K562 (cell line): ENCODE results near the gene JAK3. TPM values are rescaled to one million over a fixed set of nuclear protein-coding genes. Genes with fewer than 3 reads are reported as not detected.
A peak's percentile ranks its signal among the peaks of the same experiment; 100 is the strongest.

Experiments used
- BRD9 ChIP-seq: fragments of 450-650 bp; IDR thresholded peaks from 2 replicates; pipeline ENCODE4 v1.6.1; 2018; ENCODE audit warnings: low read depth; ENCODE audit not compliant: partially characterized antibody
- CBX2 ChIP-seq: fragments of 200-600 bp; sonication (generic); IDR thresholded peaks from one replicate; pipeline ENCODE4 v1.6.1; 2012; ENCODE audit warnings: mild to moderate bottlenecking, low read length, inconsistent platforms; ENCODE audit not compliant: insufficient read depth, poor library complexity, severe bottlenecking
- DMBX1 ChIP-seq: fragments of 250-450 bp; sonication (Bioruptor Pico); IDR thresholded peaks from 2 replicates; pipeline ENCODE4 v1.8.0; 2022; ENCODE audit warnings: inconsistent platforms, mild to moderate bottlenecking, moderate library complexity, borderline replicate concordance
- FOXK2 ChIP-seq, 2 experiments: fragments of 450-650 bp; IDR thresholded peaks in 1 of 2; conservative IDR thresholded peaks in 1 of 2; 2 replicates each; pipeline ENCODE4 v1.6.1; 2016; ENCODE audit warnings: low read depth in 2 of 2, mild to moderate bottlenecking in 1 of 2
- FOXO4 ChIP-seq: fragments of 450-650 bp; formaldehyde crosslinking; IDR thresholded peaks from 2 replicates; pipeline ENCODE4 v1.4.0; 2020; ENCODE audit warnings: mild to moderate bottlenecking, moderate library complexity
- GTF2E2 ChIP-seq: fragments of 200-800 bp; sonication (Bioruptor generic); IDR thresholded peaks from 2 replicates; pipeline ENCODE4 v1.6.1; 2016; ENCODE audit warnings: missing genetic modification characterization, missing compliant biosample characterization
- HDAC2 ChIP-seq: fragments of 450-650 bp; IDR thresholded peaks from 2 replicates; pipeline ENCODE4 v1.6.1; 2016; ENCODE audit warnings: mild to moderate bottlenecking
- HDAC6 ChIP-seq: IDR thresholded peaks from 2 replicates; pipeline ENCODE4 v1.6.1; 2012; ENCODE audit warnings: low read depth, mild to moderate bottlenecking, control low read depth, inconsistent platforms, low read length, moderate library complexity
- HLTF ChIP-seq: fragments of 450-650 bp; IDR thresholded peaks from 2 replicates; pipeline ENCODE4 v1.6.1; 2016
- HMGN3 ChIP-seq: IDR thresholded peaks from 2 replicates; pipeline ENCODE4 v1.6.1; 2011; ENCODE audit warnings: borderline replicate concordance, low read depth, mild to moderate bottlenecking, mixed read lengths, low read length; ENCODE audit not compliant: insufficient read length; ENCODE audit errors: extremely low read depth
- NR2C1 ChIP-seq, 2 experiments: fragments of 450-650 bp; IDR thresholded peaks; 2 replicates each; pipeline ENCODE4 v1.6.1; 2017; ENCODE audit warnings: mild to moderate bottlenecking in 2 of 2, antibody characterized with exemption in 1 of 2, inconsistent platforms in 1 of 2, missing compliant biosample characterization in 1 of 2, missing genetic modification characterization in 1 of 2
- NR2C2 ChIP-seq, 2 experiments: fragments of 200-800 bp in 1 of 2; sonication (Bioruptor generic) in 1 of 2; sonication (generic) in 1 of 2; formaldehyde crosslinking in 1 of 2; IDR thresholded peaks; 2 replicates each; pipeline versions ENCODE4 v1.6.1 to v1.8.0; 2016 to 2022; ENCODE audit warnings: mild to moderate bottlenecking in 1 of 2, missing compliant biosample characterization in 1 of 2, missing genetic modification characterization in 1 of 2, missing genetic modification reagents in 1 of 2
- NRF1 ChIP-seq, 2 experiments: fragments of 450-650 bp; IDR thresholded peaks in 1 of 2; conservative IDR thresholded peaks in 1 of 2; 2 replicates each; pipeline ENCODE4 v1.6.1; 2014; ENCODE audit warnings: mild to moderate bottlenecking in 2 of 2
- PHF8 ChIP-seq: fragments of 200-600 bp; sonication (generic); IDR thresholded peaks from 2 replicates; pipeline ENCODE4 v1.6.1; 2012; ENCODE audit warnings: mixed run types, mild to moderate bottlenecking, inconsistent platforms, low read length, moderate library complexity, borderline replicate concordance
- POU5F1 ChIP-seq: fragments of 150-350 bp; IDR thresholded peaks from 2 replicates; pipeline ENCODE4 v1.6.1; 2014; ENCODE audit warnings: borderline replicate concordance, low read length, low read depth, mild to moderate bottlenecking; ENCODE audit not compliant: partially characterized antibody
- RFX1 ChIP-seq: fragments of 450-650 bp; IDR thresholded peaks from 2 replicates; pipeline ENCODE4 v1.6.1; 2016; ENCODE audit warnings: mild to moderate bottlenecking, moderate library complexity
- U2AF2 ChIP-seq: fragments of 200-400 bp; formaldehyde crosslinking; optimal IDR thresholded peaks from 2 replicates; pipeline ENCODE3; 2017; ENCODE audit warnings: low read depth, mild to moderate bottlenecking, low read length
- ZSCAN29 ChIP-seq: fragments of 450-650 bp; IDR thresholded peaks from 2 replicates; pipeline ENCODE4 v1.6.1; 2017
- polyA plus RNA-seq, 8 experiments: library from polyadenylated mRNA; depleted of rRNA in 4 of 8; stranded (reverse) in 5 of 8; unstranded in 3 of 8; fragments of >200 nt; fragmentation: Nextera tagmentation in 2 of 8; fragmentation: Illumina TruSeq in 1 of 8; extraction: Ambion mirVana in 2 of 8; extraction: Trizol in 1 of 8; gene quantifications; 2 replicates each; pipeline versions ENCODE4 v1.2.1 to v1.2.3, GENCODE V29; 2011 to 2014; ENCODE audit warnings: inconsistent platforms in 1 of 8, missing spikeins in 1 of 8
- total RNA-seq, 7 experiments: library from RNA; depleted of rRNA in 6 of 7; stranded (reverse); fragments of >200 nt in 6 of 7; fragmentation: Illumina TruSeq in 2 of 7; extraction: Trizol in 2 of 7; gene quantifications; 2 replicates each; pipeline versions ENCODE4 v1.2.1 to v1.2.3, GENCODE V29; 2011 to 2021; ENCODE audit warnings: low replicate concordance in 1 of 7
- TF ChIP-seq, protein P1 (sequence below), 2 experiments: fragments of 250-450 bp in 1 of 2; fragments of 450-650 bp in 1 of 2; sonication (Bioruptor Pico) in 1 of 2; IDR thresholded peaks; 2 replicates each; pipeline versions ENCODE4 v1.6.1 to v1.8.0; 2016 to 2021; ENCODE audit warnings: mild to moderate bottlenecking in 2 of 2, moderate library complexity in 2 of 2, missing compliant biosample characterization in 1 of 2, missing genetic modification characterization in 1 of 2
- TF ChIP-seq, protein P2 (sequence below): IDR thresholded peaks from 2 replicates; pipeline ENCODE4 v1.6.1; 2011; ENCODE audit warnings: borderline replicate concordance, low read depth, mild to moderate bottlenecking, moderate library complexity, low read length; ENCODE audit not compliant: insufficient read depth, poor library complexity, severe bottlenecking

Gene JAK3
- total and polyA plus RNA-seq, 9 of the 15 experiments (the other 6 are each of a cell fraction or from before 2014, with no cell fraction given), result 0.01 to 0.18 (median 0.07) TPM; not detected in 1

- TF ChIP-seq CBX2, result no peak
- peak; percentile 46 for TF ChIP-seq POU5F1
- TF ChIP-seq U2AF2, result no peak
- TF ChIP-seq NRF1 (conservative IDR thresholded peaks at IDR 0.05 in 1 of 2, IDR thresholded peaks at IDR 0.05 in 1 of 2), result peak; percentile 91 to 93
- TF ChIP-seq HDAC2, result 0 out of 2 replicates have a peak, but pooled peaks have one; percentile 67
- TF ChIP-seq HMGN3, result peak; percentile 91
- TF ChIP-seq, protein P1, sequence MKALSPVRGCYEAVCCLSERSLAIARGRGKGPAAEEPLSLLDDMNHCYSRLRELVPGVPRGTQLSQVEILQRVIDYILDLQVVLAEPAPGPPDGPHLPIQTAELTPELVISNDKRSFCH (CRISPR knock-in tag; IDR thresholded peaks at IDR 0.05), result no peak
- TF ChIP-seq, protein P1 (tag; IDR thresholded peaks at IDR 0.05), result 0 out of 2 replicates have a peak, but pooled peaks have one; percentile 44
- peak; percentile 87 to 88 for TF ChIP-seq FOXK2 (conservative IDR thresholded peaks at IDR 0.05 in 1 of 2, IDR thresholded peaks at IDR 0.05 in 1 of 2; ENCODE audit: low read depth in 2 of 2)
- peak; percentile 96 for TF ChIP-seq PHF8
- TF ChIP-seq RFX1, result no peak
- peak; percentile 59; the same call in 1 of the 2 replicates for TF ChIP-seq NR2C2 (CRISPR knock-in tag; IDR thresholded peaks at IDR 0.05)
- peak; percentile 87 for TF ChIP-seq NR2C2 (tag; IDR thresholded peaks at IDR 0.05)
- TF ChIP-seq BRD9, result no peak
- 0 out of 2 replicates have a peak, but pooled peaks have one; percentile 15 for TF ChIP-seq ZSCAN29
- TF ChIP-seq FOXO4 (CRISPR knock-in tag), result no peak
- no peak for TF ChIP-seq HDAC6
- peak; percentile 46; the same call in 1 of the 2 replicates for TF ChIP-seq DMBX1 (CRISPR knock-in tag)
- 0 out of 2 replicates have a peak, but pooled peaks have one; percentile 20 for TF ChIP-seq NR2C1 (IDR thresholded peaks at IDR 0.05)
- peak; percentile 39; the same call in 1 of the 2 replicates for TF ChIP-seq NR2C1 (tag; IDR thresholded peaks at IDR 0.05)
- TF ChIP-seq GTF2E2 (tag), result peak; percentile 89
- TF ChIP-seq HLTF, result no peak
- TF ChIP-seq, protein P2, sequence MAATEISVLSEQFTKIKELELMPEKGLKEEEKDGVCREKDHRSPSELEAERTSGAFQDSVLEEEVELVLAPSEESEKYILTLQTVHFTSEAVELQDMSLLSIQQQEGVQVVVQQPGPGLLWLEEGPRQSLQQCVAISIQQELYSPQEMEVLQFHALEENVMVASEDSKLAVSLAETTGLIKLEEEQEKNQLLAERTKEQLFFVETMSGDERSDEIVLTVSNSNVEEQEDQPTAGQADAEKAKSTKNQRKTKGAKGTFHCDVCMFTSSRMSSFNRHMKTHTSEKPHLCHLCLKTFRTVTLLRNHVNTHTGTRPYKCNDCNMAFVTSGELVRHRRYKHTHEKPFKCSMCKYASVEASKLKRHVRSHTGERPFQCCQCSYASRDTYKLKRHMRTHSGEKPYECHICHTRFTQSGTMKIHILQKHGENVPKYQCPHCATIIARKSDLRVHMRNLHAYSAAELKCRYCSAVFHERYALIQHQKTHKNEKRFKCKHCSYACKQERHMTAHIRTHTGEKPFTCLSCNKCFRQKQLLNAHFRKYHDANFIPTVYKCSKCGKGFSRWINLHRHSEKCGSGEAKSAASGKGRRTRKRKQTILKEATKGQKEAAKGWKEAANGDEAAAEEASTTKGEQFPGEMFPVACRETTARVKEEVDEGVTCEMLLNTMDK, result peak; percentile 86
Observed at GRCh38 chr19:17859533-17860330, 11.9 kb upstream of the JAK3 start, which contains the start of gene RPL18A (continued).
